GM23338 (cell line): ENCODE results near the gene TPT1. TPM values are rescaled to one million over a fixed set of nuclear protein-coding genes. Genes with fewer than 3 reads are reported as not detected.

Source experiments
- CTCF ChIP-seq, 2 experiments: fragments of 200-600 bp in 1 of 2; sonication (generic) in 1 of 2; conservative IDR thresholded peaks; 2 replicates each; pipeline versions ENCODE4 v1.5.1 to v1.6.1; 2016 to 2017; ENCODE audit warnings: antibody characterized with exemption in 2 of 2, low read depth in 2 of 2, mild to moderate bottlenecking in 2 of 2, moderate library complexity in 1 of 2
- ETS1 ChIP-seq: IDR thresholded peaks from 2 replicates; pipeline ENCODE4 v1.6.1; 2016; ENCODE audit warnings: antibody characterized with exemption
- REST ChIP-seq: IDR thresholded peaks from one replicate; pipeline ENCODE4 v1.6.1; 2018; ENCODE audit warnings: antibody characterized with exemption; ENCODE audit not compliant: unreplicated experiment
- ZNF114 ChIP-seq: fragments of 250-450 bp; sonication (Bioruptor Pico); IDR thresholded peaks from 2 replicates; pipeline ENCODE4 v1.5.0; 2020; ENCODE audit warnings: mild to moderate bottlenecking, moderate library complexity
- ZNF462 ChIP-seq: fragments of 250-450 bp; sonication (Bioruptor Pico); IDR thresholded peaks from 2 replicates; pipeline ENCODE4 v1.5.0; 2020; ENCODE audit warnings: mild to moderate bottlenecking, moderate library complexity
- polyA plus RNA-seq: library from polyadenylated mRNA; unstranded; fragments of >200 nt; fragmentation: Nextera tagmentation; extraction: Ambion mirVana; gene quantifications from 2 replicates; pipeline ENCODE4 v1.2.1, GENCODE V29; 2016
- total RNA-seq: library from RNA; depleted of rRNA; stranded (reverse); fragments of >200 nt; shearing (Covaris generic); gene quantifications from 2 replicates; pipeline ENCODE4 v1.2.3, GENCODE V29; 2014

Gene TPT1
- total and polyA plus RNA-seq, 2 experiments from 2014 or later = 1,385 to 2,519 TPM

GRCh38 chr13:45368005-45368404 is 27.0 kb upstream of the TPT1 start (continued):
- TF ChIP-seq ZNF462 (CRISPR knock-in tag) (no peak), ZNF114 (CRISPR knock-in tag) (no peak), ETS1 (no peak), REST (no peak), CTCF (conservative IDR thresholded peaks at IDR 0.05; ENCODE audit: low read depth in 2 of 2) (no peak)
